HG03066 (cell line): ENCODE measurements around the gene TAT.

Source experiments
- ATAC-seq: cut with Tn5 transposase; IDR thresholded peaks from one replicate; pipeline ENCODE4 v1.9.1; 2021; ENCODE audit warnings: low read depth; ENCODE audit not compliant: unreplicated experiment

Gene TAT

GRCh38 chr16:71547168-71547567 is 29.7 kb downstream of the TAT start:
- no peak for ATAC-seq

- ATAC-seq: no peak
Measured at GRCh38 chr16:71542377-71542776, 34.5 kb downstream of the TAT start.

GRCh38 chr16:71537643-71538042 is 39.2 kb downstream of the TAT start:
- no peak for ATAC-seq

- ATAC-seq: no peak
Measured at GRCh38 chr16:71536752-71537499, 40.0 kb downstream of the TAT start.

GRCh38 chr16:71532366-71532765 is 44.5 kb downstream of the TAT start:
- ATAC-seq: no peak

- no peak for ATAC-seq
Measured at GRCh38 chr16:71528863-71529262, 48.0 kb downstream of the TAT start.

GRCh38 chr16:71528257-71528656 is 48.6 kb downstream of the TAT start:
- ATAC-seq: no peak

- ATAC-seq: no peak
Measured at GRCh38 chr16:71526111-71526631, 50.7 kb downstream of the TAT start, which contains the start of gene CHST4. Gene CHST4 (plus strand): TSS chr16:71526426. CDS start chr16:71536678, 10,252 bp downstream.

GRCh38 chr16:71524566-71525553 is 52.0 kb downstream of the TAT start:
- no peak for ATAC-seq

- no peak for ATAC-seq
Measured at GRCh38 chr16:71520550-71520949, 56.3 kb downstream of the TAT start.
